OCI-LY7 (cell line): Measurements from ENCODE around the gene TRHDE.

Experiments
- CTCF ChIP-seq: fragments of 200-600 bp; sonication (generic); conservative IDR thresholded peaks from 2 replicates; pipeline ENCODE4 v1.5.1; 2014; ENCODE audit warnings: mild to moderate bottlenecking, antibody characterized with exemption, low read length, moderate library complexity, mixed read lengths
- EZH2phosphoT487 ChIP-seq: fragments of 200-600 bp; sonication (generic); IDR thresholded peaks from 2 replicates; pipeline ENCODE4 v1.6.1; 2018; ENCODE audit warnings: low read depth, borderline replicate concordance, mild to moderate bottlenecking, mixed run types, antibody characterized with exemption, low read length, moderate library complexity, mixed read lengths

- TF ChIP-seq CTCF: no peak
- TF ChIP-seq EZH2phosphoT487: no peak
Measured at GRCh38 chr12:72272731-72273498, 745 bp downstream of the TRHDE start.
